ENCODE data around the gene ICE2.

ICE2 gene

GRCh38 chr15:60396100-60396499 is 82.8 kb downstream of the ICE2 start:
- TF ChIP-seq CTCF (IDR thresholded peaks at IDR 0.05): no peak
- no peak overlapping the region for H3K4me3 ChIP-seq (ENCODE audit: low read depth in 1 of 2, low read length in 1 of 2)
- H3K27ac ChIP-seq: no peak overlapping the region
- H3K9me3 ChIP-seq: no peaks in the 10 kb centered on the region
- no peaks in the 10 kb centered on the region for H3K36me3 ChIP-seq
- peaks cover 100% of the 10 kb centered on the region for H3K27me3 ChIP-seq
- H3K4me1 ChIP-seq (ENCODE audit: control insufficient read depth in 1 of 2, insufficient read depth in 1 of 2, low read depth in 1 of 2, low read length in 1 of 2): peaks cover 18 to 20% of the 10 kb centered on the region in 2 experiments

- Histone ChIP-seq H3K36me3 (no peaks in the 10 kb centered on the region), H3K4me1 (ENCODE audit: control insufficient read depth in 1 of 2, insufficient read depth in 1 of 2, low read depth in 1 of 2, low read length in 1 of 2) (peaks cover 18 to 20% of the 10 kb centered on the region in 2 experiments), H3K9me3 (no peaks in the 10 kb centered on the region), H3K27ac (no peak overlapping the region), H3K27me3 (peaks cover 100% of the 10 kb centered on the region), H3K4me3 (ENCODE audit: low read depth in 1 of 2, low read length in 1 of 2) (no peak overlapping the region)
- TF ChIP-seq CTCF (IDR thresholded peaks at IDR 0.05): no peak
Observed at GRCh38 chr15:60395276-60396011, 83.5 kb downstream of the ICE2 start.

- no peak for TF ChIP-seq CTCF (IDR thresholded peaks at IDR 0.05)
- no peak overlapping the region for H3K27ac ChIP-seq
Observed at GRCh38 chr15:60394689-60395097, 84.2 kb downstream of the ICE2 start.

GRCh38 chr15:60392986-60393790 is 85.8 kb downstream of the ICE2 start:
- H3K27ac ChIP-seq: no peak overlapping the region
- no peaks in the 10 kb centered on the region for H3K36me3 ChIP-seq
- TF ChIP-seq CTCF (IDR thresholded peaks at IDR 0.05): no peak
- H3K27me3 ChIP-seq: peaks cover 91% of the 10 kb centered on the region
- H3K4me3 ChIP-seq (ENCODE audit: low read depth in 1 of 2, low read length in 1 of 2): no peak overlapping the region
- peaks cover 11 to 15% of the 10 kb centered on the region in 2 experiments for H3K4me1 ChIP-seq (ENCODE audit: control insufficient read depth in 1 of 2, insufficient read depth in 1 of 2, low read depth in 1 of 2, low read length in 1 of 2)
- H3K9me3 ChIP-seq: no peaks in the 10 kb centered on the region

More at GRCh38 chr15:60394689-60395097, 84.2 kb downstream of the ICE2 start:
- Histone ChIP-seq H3K27me3 (peaks cover 100% of the 10 kb centered on the region), H3K4me3 (ENCODE audit: low read depth in 1 of 2, low read length in 1 of 2) (no peak overlapping the region), H3K36me3 (no peaks in the 10 kb centered on the region), H3K9me3 (no peaks in the 10 kb centered on the region), H3K4me1 (ENCODE audit: control insufficient read depth in 1 of 2, insufficient read depth in 1 of 2, low read depth in 1 of 2, low read length in 1 of 2) (peaks cover 18 to 20% of the 10 kb centered on the region in 2 experiments)

- Histone ChIP-seq H3K9me3 (no peaks in the 10 kb centered on the region), H3K36me3 (no peaks in the 10 kb centered on the region), H3K27ac (no peak overlapping the region), H3K4me3 (ENCODE audit: low read depth in 1 of 2, low read length in 1 of 2) (no peak overlapping the region), H3K4me1 (ENCODE audit: control insufficient read depth in 1 of 2, insufficient read depth in 1 of 2, low read depth in 1 of 2, low read length in 1 of 2) (peaks cover 8 to 10% of the 10 kb centered on the region in 2 experiments), H3K27me3 (peaks cover 85% of the 10 kb centered on the region)
- TF ChIP-seq CTCF (IDR thresholded peaks at IDR 0.05): no peak
Observed at GRCh38 chr15:60392601-60392985, 86.3 kb downstream of the ICE2 start.
